A673 (cell line): Measurements from ENCODE around the gene ASPDH.

ENCODE experiments used
- EZH2 ChIP-seq: fragments of 200-600 bp; sonication (generic); IDR thresholded peaks from 2 replicates; pipeline ENCODE4 v1.6.1; 2017; ENCODE audit warnings: borderline replicate concordance, low read depth, mild to moderate bottlenecking, mixed read lengths, antibody characterized with exemption, low read length; ENCODE audit not compliant: poor library complexity, severe bottlenecking
- TF ChIP-seq, protein P1 (sequence below): fragments of 300-800, 200-600 bp; sonication (generic); conservative IDR thresholded peaks from 2 replicates; pipeline ENCODE4 v1.5.1; 2017; ENCODE audit warnings: low read depth, mild to moderate bottlenecking, antibody characterized with exemption, low read length, moderate library complexity, mixed read lengths

DNA sequence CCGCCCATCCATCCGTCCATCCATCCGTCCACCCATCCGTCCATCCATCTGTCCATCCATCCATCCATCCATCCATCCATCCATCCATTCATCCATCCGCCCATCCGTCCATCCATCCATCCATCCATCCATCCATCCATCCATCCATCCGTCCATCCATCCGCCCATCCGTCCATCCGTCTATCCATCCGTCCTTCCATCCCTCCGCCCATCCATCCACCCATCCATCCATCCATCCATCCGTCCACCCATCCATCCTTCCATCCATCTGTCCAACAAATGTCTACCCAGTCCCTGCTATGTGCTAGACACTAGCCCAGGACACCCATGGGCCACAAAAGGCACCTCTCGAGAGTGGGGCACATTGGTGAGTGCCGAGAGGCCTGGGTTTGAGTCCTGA, 38.8 kb upstream of the ASPDH start:
- TF ChIP-seq, protein P1, sequence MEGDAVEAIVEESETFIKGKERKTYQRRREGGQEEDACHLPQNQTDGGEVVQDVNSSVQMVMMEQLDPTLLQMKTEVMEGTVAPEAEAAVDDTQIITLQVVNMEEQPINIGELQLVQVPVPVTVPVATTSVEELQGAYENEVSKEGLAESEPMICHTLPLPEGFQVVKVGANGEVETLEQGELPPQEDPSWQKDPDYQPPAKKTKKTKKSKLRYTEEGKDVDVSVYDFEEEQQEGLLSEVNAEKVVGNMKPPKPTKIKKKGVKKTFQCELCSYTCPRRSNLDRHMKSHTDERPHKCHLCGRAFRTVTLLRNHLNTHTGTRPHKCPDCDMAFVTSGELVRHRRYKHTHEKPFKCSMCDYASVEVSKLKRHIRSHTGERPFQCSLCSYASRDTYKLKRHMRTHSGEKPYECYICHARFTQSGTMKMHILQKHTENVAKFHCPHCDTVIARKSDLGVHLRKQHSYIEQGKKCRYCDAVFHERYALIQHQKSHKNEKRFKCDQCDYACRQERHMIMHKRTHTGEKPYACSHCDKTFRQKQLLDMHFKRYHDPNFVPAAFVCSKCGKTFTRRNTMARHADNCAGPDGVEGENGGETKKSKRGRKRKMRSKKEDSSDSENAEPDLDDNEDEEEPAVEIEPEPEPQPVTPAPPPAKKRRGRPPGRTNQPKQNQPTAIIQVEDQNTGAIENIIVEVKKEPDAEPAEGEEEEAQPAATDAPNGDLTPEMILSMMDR: no peak
- no peak for TF ChIP-seq EZH2
